Kidney epithelial cell (primary cell): ENCODE results near the gene DNER. TPM values are rescaled to one million over a fixed set of nuclear protein-coding genes. Genes with fewer than 3 reads are reported as not detected.

Experiments
- DNase-seq: peaks from one replicate; pipeline ENCODE4 v3.0.0-alpha.2; 2010; ENCODE audit warnings: low read depth
- H3K27me3 ChIP-seq: 2 replicates; pipeline ENCODE4 v1.6.0; 2011; ENCODE audit warnings: low read length; ENCODE audit not compliant: control insufficient read depth, insufficient read depth
- H3K36me3 ChIP-seq: 2 replicates; pipeline ENCODE4 v1.5.1; 2011; ENCODE audit warnings: low read length; ENCODE audit not compliant: control insufficient read depth, insufficient read depth
- H3K4me3 ChIP-seq: 2 replicates; pipeline ENCODE4 v1.5.1; 2011; ENCODE audit warnings: low read depth, mild to moderate bottlenecking, control low read depth, low read length
- total RNA-seq: library from RNA; depleted of rRNA; stranded (reverse); fragments of >200 nt; gene quantifications from 2 replicates; pipeline ENCODE4 v1.2.3, GENCODE V29; 2015
- TF ChIP-seq, protein P1 (sequence below): IDR thresholded peaks from 2 replicates; pipeline ENCODE4 v1.5.1; 2011; ENCODE audit warnings: mild to moderate bottlenecking, moderate library complexity, low read length, control low read depth, inconsistent platforms; ENCODE audit not compliant: insufficient read depth, poor library complexity, severe bottlenecking

DNER gene
- total RNA-seq, 1 donor from 2014 or later = 5.5 TPM

GRCh38 chr2:229688141-229688540, 26.2 kb downstream of the DNER start:
- DNase-seq = no peak
- H3K36me3 ChIP-seq = no peaks in the 10 kb centered on the region
- TF ChIP-seq, protein P1, sequence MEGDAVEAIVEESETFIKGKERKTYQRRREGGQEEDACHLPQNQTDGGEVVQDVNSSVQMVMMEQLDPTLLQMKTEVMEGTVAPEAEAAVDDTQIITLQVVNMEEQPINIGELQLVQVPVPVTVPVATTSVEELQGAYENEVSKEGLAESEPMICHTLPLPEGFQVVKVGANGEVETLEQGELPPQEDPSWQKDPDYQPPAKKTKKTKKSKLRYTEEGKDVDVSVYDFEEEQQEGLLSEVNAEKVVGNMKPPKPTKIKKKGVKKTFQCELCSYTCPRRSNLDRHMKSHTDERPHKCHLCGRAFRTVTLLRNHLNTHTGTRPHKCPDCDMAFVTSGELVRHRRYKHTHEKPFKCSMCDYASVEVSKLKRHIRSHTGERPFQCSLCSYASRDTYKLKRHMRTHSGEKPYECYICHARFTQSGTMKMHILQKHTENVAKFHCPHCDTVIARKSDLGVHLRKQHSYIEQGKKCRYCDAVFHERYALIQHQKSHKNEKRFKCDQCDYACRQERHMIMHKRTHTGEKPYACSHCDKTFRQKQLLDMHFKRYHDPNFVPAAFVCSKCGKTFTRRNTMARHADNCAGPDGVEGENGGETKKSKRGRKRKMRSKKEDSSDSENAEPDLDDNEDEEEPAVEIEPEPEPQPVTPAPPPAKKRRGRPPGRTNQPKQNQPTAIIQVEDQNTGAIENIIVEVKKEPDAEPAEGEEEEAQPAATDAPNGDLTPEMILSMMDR = no peak

GRCh38 chr2:229686122-229686919, 28.0 kb downstream of the DNER start:
- TF ChIP-seq, protein P1 = no peak

More at GRCh38 chr2:229688141-229688540, 26.2 kb downstream of the DNER start:
- H3K4me3 ChIP-seq = no peak overlapping the region
- no peaks in the 10 kb centered on the region for H3K27me3 ChIP-seq

DNA sequence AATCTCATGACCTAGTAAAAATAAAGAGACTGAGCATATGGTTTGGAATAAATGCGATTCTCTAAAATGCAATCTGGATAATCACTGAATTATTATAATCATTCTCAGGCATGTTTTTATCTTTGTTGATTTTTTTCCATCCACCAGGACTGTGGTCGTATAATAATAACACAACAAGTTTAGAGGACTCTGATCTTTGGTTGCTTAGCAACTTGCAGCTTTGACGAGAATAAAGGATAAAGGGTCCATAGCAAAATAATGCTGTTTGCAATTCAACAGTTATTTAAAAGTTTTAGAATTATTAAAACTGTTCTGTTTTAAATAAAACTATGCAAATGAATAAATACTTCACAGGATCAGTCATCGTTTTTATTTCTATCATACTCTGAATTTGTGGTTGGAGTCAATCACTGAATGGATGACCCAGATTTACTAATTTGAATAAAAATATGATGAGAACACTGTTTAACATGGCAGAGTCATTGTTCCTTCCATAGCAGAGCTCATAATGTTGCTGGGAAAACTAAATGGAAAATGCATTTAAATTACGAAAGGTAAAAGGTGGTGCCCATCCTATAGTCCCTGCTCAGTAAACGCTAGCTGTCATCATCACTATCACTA, 29.3 kb downstream of the DNER start:
- H3K36me3 ChIP-seq = no peaks in the 10 kb centered on the region
- H3K4me3 ChIP-seq = no peak overlapping the region
- no peaks in the 10 kb centered on the region for H3K27me3 ChIP-seq
- TF ChIP-seq, protein P1 = no peak
- no peak for DNase-seq

More at GRCh38 chr2:229686122-229686919, 28.0 kb downstream of the DNER start:
- Histone ChIP-seq H3K27me3 (no peaks in the 10 kb centered on the region), H3K36me3 (no peaks in the 10 kb centered on the region), H3K4me3 (no peak overlapping the region)
- DNase-seq = no peak

DNA sequence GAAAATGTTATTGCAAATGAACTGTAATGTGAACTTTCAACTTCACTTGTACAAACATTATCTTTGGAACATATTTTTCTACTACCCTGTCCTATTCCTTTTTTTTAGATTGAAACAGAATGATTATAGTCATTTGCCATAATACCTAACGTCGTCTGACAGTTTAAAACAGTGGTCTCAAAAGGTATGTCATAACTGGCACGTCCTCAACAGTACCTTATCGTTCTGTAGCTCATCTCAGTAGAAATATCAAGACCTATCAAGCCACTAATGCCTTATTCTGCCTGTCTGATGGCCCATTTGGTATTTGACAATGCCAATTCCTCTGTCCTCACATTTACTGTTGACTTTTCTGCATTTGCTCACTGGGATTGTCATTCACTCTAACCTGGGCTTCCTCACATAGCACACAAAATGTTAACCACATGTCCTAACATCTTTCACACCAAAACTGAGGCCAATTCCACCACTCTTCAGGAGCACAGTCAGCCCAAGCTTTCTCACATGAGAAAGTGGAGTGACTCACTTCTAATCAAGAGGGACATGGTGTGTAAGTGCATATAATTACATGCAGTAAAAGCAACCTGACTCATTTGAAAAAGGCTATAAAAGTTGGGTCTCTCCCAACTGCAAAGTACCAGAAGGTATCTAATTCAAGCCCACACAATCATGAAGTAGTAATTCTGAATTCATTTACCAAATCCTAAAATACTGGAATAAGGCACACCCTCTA, 34.8 kb downstream of the DNER start:
- no peak for DNase-seq
- Histone ChIP-seq H3K36me3 (no peaks in the 10 kb centered on the region), H3K4me3 (no peak overlapping the region), H3K27me3 (no peaks in the 10 kb centered on the region)
- TF ChIP-seq, protein P1 = no peak

- Histone ChIP-seq H3K36me3 (no peaks in the 10 kb centered on the region), H3K4me3 (no peak overlapping the region), H3K27me3 (no peaks in the 10 kb centered on the region)
- TF ChIP-seq, protein P1 = no peak
- DNase-seq = no peak
These were observed 38.8 kb downstream of the DNER start for GRCh38 chr2:229675569-229675968.
